NCI-H1436 (cell line): ENCODE results near the gene WDR90.

Experiments used
- DNase-seq: peaks from one replicate; lab custom pipeline; 2025; lab: John Stamatoyannopoulos, UW

The WDR90 gene

GRCh38 chr16:708019-708418, 58.9 kb downstream of the WDR90 start:
- DNase-seq, result no peak

DNA sequence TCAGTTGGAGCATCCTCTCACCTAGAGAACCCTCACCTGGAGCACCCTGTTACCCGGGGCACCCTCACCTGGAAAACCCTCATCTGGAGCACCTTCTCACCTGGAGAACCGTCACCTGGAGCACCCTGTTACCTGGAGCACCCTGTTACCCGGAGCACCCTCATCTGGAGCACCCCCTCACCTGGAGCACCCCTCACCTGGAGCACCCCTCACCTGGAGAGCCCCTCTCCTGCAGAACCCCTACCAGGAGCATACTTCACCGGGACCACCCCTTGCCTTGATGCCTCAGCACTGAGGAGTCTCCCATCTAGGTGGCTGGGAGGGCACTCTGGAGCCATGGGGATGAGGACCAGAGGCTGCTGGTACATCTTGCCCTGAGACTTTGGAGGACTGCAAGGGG, 59.8 kb downstream of the WDR90 start:
- DNase-seq, result no peak

GRCh38 chr16:709566-710499, 60.7 kb downstream of the WDR90 start:
- peak; percentile 91 for DNase-seq

GRCh38 chr16:710500-711075, 61.4 kb downstream of the WDR90 start:
- no peak for DNase-seq

GRCh38 chr16:711084-711483, 61.9 kb downstream of the WDR90 start:
- DNase-seq, result no peak

- DNase-seq, result peak; percentile 48
These were observed 62.6 kb downstream of the WDR90 start for GRCh38 chr16:711548-712320.

DNA sequence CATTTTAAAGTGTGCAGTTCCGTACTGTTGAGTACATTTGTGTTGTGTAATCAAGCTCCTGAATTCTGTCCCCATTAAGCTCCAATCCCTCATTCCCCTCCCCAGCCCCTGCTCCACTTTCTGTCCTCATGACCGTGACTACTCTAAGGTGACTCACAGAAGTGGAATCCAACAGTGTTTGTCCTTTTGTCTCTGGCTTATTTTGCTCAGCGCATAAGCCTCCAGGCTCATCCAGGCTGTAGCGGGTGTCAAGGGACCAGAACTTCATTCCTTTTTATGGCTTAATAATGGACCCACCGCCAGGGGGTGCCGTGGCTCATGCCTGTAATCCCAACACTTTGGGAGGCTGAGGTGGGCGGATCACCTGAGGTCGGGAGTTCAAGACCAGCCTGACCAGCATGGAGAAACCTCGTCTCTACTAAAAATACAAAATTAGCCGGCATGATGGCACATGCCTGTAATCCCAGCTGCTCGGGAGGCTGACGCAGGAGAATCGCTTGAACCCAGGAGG, 63.6 kb downstream of the WDR90 start:
- DNase-seq, result peak; percentile 38

- no peak for DNase-seq
These were observed 64.9 kb downstream of the WDR90 start for GRCh38 chr16:714079-714478.

- peak; percentile 83 for DNase-seq
These were observed 65.7 kb downstream of the WDR90 start, which contains the start of gene METRN for GRCh38 chr16:714558-715476. METRN (plus strand) TSS chr16:715118; CDS start chr16:715290, 172 bp downstream.

DNA sequence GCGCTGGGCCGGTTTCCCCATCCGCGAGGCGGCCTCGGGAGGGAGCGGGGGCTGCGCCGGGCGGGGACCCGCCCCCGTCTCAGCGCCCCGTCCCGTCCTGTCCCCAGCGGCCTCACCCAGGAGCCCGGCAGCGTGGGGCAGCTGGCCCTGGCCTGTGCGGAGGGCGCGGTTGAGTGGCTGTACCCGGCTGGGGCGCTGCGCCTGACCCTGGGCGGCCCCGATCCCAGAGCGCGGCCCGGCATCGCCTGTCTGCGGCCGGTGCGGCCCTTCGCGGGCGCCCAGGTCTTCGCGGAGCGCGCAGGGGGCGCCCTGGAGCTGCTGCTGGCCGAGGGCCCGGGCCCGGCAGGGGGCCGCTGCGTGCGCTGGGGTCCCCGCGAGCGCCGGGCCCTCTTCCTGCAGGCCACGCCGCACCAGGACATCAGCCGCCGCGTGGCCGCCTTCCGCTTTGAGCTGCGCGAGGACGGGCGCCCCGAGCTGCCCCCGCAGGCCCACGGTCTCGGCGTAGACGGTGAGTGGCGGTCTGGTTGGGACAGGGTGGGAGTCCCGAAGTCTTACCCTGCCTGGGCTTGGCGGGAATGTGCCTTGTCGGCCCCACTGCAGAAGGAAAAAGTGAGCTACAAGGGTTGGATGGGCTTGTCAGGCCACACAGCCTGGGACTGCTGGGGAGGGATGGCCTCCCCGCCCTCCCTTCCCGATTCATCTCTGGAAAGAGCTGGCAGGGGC, 66.5 kb downstream of the WDR90 start:
- DNase-seq, result peak; percentile 9

- no peak for DNase-seq
These were observed 67.0 kb downstream of the WDR90 start for GRCh38 chr16:716200-716568.

DNA sequence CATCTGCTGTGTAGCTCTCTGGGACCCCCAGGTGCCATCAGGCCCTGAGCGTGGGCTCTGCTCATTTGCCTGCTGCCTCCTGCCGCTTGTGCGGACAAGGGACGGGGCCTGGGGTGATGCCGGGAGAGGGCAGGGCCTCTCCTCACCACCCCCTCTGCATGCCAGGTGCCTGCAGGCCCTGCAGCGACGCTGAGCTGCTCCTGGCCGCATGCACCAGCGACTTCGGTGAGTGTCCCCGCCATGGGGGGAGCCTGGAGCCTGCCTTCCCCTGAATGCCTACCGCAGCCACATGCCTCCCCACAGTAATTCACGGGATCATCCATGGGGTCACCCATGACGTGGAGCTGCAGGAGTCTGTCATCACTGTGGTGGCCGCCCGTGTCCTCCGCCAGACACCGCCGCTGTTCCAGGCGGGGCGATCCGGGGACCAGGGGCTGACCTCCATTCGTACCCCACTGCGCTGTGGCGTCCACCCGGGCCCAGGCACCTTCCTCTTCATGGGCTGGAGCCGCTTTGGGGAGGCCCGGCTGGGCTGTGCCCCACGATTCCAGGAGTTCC, 67.7 kb downstream of the WDR90 start:
- DNase-seq, result no peak
